PC-3 (cell line): ENCODE data around the gene SCPEP1.

ENCODE experiments used
- CTCF ChIP-seq: fragments of 300-600 bp; sonication (generic); conservative IDR thresholded peaks from 2 replicates; pipeline ENCODE4 v1.5.1; 2017; ENCODE audit warnings: antibody characterized with exemption, low read depth, mild to moderate bottlenecking, low read length
- EZH2 ChIP-seq: fragments of 300-600 bp; sonication (generic); IDR thresholded peaks from one replicate; pipeline ENCODE4 v1.6.1; 2017; ENCODE audit warnings: antibody characterized with exemption, mild to moderate bottlenecking, low read length; ENCODE audit not compliant: unreplicated experiment

- TF ChIP-seq CTCF (no peak), EZH2 (no peak)
Observed at GRCh38 chr17:57021226-57021940, 43.5 kb downstream of the SCPEP1 start.
